ENCODE results near the gene ACTR1B.
"Not testable (repeated sequence)": the region's sequence is repeated elsewhere in the genome, so short reads cannot be mapped to it uniquely, and the experiment has no call there.

The ACTR1B gene

DNA sequence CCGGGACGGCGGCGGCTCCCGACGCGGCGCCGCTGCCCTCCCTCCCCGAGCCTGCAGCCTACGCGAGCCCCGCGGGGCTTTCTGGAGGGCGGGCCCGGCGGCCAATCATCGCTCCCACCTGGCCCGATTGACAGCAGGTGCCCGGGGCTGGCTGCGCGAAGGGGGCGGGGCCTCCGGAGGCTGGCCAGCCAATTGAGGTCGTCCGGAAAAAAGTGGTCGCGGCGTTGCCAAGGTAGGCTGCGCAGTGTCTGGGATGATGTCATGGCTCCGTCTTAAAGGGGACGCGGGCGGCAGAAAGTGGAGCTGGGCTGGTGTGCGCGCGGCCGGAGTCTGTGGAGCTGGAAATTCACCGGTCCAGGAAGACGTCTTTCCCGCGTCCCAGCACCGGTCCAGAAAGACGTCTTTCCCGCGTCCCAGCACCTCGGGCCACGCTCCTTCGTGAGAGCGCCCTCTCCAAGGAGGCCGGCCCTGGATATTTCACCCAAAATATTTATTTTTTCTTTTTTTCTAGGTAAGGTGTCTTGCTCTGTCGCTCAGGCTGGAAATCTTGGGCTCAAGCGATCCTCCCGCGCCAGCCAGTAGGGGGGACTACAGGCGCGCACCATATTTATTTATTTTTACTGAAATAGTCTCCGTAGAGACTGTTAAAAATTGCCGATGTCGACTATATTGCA, at the start of gene ACTR1B:
ACTR1B (minus strand) TSS at position 83 of the 674 bp plus-strand sequence. CDS start 154 bp downstream, outside the sequence.
- peak; percentile 100 for DNase-seq (ENCODE audit: low spot score)

DNA sequence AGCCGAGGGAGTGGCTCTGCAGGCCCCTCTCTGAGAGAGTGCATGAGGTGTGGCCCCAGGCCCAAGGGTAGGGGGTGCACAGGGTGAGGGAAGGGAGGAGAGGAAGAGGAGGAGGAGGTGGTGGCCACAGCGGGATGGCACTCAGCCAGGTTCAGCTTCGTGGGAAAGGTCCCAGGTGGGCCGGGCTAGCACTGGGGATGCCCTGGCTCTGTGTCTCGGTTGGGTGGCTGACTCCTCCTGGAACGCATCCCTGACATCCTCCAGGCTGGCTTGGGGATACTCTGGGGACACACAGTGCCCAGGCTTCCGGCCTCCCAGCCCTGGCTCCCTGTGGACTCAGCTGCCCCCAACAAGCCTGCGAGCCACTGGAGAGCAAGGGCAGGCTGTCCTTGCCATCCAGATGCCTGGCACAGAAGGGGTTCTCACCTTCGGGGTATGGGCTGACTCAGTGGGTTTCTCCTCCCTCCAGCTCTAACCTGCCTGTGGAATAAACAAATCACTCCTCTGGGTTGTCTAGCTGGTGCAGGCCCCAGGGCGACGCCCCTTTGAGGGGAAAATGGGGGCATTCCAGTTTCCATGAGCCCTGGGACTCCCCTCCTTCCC, 49.0 kb upstream of the ACTR1B start:
- DNase-seq (ENCODE audit: low spot score): no peak

DNA sequence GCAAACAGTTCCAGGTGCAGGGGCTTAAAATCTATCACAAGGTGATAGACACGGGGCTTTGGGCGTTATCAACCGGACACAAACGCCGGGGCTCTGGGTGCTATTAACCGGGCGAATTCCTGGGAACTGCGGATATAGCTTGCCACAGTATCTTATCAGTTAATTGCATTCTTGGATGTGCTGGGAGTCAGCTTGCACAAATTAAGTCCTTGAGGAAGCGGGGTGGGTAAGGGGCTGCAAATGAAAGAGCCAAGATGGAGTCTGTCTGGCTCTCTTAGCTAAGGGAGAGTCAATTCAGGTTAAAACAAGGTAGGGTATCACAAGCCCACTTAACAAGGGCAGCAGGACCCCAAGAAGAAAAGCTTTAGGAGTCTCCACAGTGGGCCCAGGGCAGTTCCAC, 48.3 kb upstream of the ACTR1B start:
- not testable (repeated sequence) for DNase-seq (ENCODE audit: low spot score)

DNA sequence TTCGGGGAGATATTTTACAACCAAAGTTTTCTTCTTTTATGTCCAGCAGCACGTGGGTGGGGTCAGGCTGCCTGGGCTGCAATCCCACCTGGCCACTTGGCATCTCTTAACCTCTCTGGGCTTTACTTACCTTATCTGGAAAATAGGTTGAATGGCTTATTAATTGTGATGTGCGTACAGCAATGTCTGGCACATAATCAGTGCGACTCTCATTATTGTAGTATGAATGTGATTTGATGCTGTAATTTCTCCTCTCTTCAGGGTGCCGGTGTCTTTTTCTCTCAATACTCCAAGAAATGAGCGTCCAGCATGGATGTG, 47.5 kb upstream of the ACTR1B start:
- no peak for DNase-seq (ENCODE audit: low spot score)

DNA sequence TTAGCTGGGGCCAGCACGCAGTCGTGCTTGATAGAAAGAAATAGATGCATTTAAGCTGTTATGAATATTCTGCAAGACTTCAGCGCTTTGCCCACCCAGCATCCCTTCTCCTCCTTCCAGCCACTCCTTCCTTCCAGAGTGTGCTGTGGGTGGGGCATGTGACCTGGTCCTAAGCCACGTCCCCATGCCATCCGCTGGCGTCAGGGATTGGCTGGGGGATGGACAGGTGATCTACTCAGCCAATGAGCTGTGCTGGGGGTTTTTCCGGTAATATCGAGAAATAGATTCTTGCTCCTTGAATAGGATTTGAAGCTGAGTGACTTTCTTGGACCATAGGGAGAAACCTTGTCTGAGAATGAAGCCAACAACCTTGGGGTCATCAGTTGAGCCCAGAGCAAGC, 44.8 kb upstream of the ACTR1B start:
- DNase-seq (ENCODE audit: low spot score): no peak

DNA sequence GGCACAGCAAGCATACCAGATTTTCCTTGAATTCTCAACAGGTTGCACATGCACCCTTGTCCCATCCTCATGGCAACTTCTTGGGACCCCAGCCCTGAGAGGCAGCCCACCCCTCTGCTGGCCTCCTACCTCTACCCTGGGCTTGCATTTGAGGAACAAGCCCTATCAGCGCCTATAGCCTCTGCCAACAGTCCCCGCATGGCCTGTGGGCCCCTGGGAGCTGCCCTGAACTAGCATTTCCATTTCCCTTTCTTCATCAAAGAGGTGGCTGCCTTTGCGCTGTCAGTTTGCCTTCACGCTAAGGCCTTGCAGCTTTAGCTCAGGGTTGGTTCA, 44.2 kb upstream of the ACTR1B start:
- DNase-seq (ENCODE audit: low spot score): no peak

DNA sequence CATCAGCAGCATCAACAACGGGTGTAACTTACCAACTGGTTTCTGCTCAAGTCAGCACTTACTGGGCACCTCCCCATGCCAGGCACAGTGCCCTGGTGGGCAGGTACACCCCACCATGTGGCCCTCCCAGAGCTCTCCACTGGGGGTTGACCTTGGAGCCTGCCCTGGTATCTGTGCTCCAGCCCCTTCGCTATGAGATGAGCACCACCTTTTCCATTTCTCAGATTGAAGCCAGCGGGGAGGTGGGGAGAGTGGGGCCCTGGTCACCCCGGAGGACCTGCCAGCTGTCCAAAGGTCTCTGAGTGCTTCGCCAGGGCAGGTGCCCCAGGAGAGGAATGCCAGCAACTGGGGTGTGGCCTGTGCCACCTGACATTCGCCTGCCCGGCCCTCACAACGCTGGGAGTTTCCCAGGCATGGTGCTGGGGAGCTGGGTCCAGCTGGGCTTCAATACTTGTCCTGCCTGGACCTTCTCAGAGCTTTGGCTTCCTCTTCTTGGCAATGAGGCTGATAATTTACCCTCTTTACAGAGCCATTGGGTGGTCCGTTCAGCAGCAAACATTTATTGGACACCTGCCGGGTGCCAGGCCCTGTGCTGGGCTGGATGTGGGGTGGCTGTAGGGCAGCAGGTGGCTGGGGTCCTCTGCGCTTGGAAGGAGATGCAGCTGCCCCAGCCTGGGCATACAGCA, 43.7 kb upstream of the ACTR1B start:
- DNase-seq (ENCODE audit: low spot score): peak; percentile 67

DNA sequence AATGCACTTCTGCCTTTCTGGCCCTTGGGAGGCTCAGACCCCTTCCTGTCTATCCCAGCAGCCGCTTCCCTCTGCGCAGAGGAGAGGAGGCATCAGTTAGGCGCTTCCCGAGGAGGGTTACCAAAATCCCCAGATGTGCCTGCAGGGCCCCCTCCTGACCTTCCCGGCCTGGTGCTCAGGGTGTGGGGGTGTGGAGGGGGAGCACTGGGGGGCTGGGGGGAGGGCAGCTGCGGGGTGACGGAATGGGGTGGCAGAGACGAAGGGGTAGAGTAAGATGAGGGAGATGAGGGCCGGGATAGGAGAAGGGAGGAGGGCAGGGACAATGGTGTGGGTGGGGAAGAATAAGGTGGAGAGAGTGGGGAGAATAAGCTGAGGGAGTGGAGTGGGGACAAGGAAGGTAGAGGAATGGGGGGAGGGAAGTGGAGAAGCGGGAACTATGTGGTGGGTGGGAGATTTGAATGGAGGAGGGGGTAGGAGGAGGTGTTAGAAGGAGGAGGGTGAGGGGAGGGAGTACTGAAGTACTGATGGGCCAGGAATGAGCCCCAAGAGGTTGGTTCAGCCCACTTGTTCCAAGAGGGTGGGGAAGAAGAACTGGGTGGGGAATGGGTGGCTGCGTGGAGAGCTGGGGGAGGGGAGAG, 43.0 kb upstream of the ACTR1B start:
- no peak for DNase-seq (ENCODE audit: low spot score)

DNA sequence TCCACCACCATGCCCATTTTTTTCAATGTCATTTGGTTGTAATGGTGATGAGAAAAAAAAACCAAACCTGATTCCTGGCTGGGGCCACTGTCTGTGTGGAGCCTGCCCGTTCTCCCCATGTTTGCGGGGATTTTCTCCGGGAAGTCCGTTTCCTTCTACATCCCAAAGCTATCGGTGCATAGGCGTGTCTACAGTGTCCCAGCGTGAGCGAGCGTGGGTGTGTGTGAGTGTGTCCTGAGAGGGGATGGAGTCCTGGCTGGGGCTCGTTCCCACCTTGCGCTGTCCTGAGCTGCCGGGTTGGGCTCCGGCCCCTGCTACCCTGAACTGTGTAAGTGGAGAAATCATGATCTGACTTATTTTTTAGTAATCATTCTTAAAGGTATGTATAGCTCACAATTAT, 42.3 kb upstream of the ACTR1B start:
- no peak for DNase-seq (ENCODE audit: low spot score)

DNA sequence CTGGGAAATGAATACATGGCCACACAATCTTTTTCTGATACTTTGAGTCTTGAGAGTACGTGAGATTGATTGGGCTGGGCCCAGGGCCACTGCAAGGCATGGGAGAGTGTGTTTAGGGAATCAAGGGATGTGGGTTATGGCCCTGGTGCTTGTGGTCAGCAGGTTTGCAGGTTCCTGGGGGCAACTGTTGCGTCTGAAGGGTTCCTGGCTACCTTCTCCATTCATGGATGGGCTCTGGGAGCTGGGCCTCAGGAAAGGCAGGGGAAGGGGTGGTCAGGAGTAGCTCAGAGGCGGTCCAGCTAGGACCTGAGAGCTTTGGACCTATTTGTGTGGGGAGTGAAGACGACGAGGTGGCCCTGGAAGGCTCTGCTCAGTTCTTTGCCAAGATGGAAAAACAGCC, 41.1 kb upstream of the ACTR1B start:
- DNase-seq (ENCODE audit: low spot score): no peak

DNA sequence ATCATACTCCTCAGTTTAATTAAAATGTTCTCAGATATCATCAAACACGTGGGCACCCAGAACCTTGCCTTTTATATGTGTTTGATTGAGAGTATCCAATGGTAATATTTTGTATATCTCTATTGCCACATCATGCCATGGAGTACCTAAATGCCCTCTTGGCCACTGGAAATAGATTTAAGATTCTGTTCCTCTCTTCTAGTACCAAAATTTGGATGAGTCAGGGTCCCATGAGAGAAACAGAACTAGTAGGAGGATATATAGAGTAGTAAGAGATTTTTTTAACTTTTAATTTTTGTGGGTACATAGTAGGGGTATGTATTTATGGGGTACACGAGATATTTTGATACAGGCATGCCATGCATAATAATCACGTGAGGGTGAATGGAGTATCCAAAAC, 39.9 kb upstream of the ACTR1B start:
- no peak for DNase-seq (ENCODE audit: low spot score)

DNA sequence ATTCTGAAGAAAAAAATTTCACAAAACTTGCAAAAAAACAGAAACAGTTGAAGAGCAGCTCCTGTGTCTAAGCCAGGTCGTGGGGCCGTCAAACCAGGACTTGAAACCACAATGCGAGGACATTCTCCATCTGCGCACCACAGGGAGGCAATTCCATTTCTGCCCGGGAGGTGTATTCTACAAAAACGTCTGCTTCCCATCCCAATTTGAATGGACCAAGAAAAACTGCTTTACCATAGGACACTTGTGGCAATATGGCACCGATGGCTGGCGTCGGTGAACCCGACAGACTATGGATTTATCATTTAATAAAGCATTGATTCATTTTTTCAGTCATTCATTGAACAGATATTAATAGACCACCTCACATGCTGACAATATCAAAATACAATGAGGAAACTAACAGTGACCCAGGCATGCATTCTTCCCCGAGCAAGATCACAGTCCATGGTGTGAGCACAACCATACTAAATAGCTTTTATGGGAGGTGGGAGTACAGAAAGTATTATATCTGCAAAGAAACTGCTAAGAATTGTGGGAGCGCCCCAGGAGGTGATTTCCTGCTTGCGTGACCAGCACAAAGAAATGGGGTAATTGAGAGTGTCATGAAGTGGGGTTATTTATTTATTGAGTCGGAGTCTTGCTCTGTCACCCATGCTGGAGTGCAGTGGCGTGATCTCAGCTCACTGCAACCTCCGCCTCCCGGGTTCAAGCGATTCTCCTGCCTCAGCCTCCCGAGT, 39.1 kb upstream of the ACTR1B start:
- DNase-seq (ENCODE audit: low spot score): no peak

DNA sequence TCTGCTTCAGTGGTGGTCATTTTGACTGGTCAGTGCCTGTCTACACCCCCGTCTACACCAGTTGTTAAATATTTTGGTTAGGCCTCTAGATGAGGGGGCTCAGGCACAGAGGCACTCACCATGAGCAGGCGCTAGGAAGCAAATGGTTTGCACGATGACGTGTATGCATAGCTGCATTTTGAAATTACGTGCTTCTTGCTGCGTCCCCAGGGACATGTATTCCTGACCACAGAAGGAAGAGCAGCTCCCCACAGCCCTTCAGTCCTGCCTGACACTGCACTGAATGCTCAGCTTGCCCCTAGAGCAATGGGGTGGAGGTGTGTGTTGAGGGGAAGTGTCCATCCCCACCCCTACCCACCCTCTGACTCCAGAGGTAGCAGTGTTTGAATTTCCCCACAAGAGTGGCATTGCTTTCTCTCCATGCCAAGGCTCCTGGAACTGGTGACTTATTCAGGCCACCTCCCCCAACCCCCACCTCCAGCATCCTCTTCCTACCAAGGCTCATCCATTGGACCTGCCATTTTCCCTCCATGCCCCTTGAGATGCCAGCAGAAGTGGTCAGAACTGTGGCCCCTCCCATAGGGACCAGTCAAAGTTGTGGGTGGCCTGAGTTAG, 38.1 kb upstream of the ACTR1B start:
- DNase-seq (ENCODE audit: low spot score): no peak

DNA sequence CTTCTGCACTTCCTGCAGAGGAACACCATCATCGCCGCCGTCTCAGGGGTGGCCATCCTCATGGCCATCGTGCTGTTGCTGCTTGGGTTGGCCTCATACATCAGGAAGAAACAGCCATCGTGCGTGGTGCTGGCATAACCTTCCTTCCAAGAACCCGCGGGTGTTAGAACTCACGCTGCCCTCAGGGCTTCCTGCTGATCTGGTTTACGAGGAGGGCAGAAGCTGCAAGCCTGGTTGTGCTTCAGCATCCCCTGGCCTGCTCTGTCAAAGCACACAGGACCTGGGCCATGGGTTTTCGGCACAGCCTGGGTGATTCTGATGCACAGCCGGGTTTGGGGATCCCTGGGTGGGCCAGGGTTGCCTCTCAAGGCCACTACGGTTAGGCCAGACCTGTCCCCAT, 37.3 kb upstream of the ACTR1B start:
- DNase-seq (ENCODE audit: low spot score): no peak

DNA sequence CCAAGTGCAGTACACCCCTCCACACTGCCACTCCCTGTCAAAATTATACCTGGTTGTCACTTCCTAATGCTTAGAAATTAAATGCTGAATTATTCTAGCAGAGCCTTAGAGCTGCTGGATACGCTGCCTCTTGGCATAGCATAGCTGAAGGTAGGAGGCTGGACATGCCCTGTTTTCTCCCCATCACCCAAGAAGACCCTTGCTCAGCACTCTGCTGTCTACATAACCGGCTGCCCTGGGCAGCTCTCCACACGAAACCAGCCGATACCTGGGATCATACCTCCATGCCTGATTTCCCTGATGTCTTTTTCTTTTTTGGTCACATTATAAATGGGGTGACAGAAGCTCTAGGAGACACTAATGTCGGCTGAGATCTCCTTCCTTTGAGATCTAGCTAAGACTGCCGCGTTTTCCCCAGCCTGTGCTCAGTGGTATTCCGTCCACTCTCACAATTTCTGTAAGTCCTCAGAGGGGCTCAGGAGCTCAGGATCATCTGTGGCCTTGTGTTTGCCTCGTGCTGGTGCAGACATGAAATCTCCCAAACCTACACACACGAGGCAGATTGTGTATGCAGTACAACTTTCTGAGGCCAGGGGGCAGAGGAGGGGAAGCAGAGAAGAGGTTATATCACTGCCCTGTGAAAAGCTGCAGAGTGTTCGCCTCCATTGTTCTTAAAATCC, 36.1 kb upstream of the ACTR1B start:
- peak; percentile 71 for DNase-seq (ENCODE audit: low spot score)

DNA sequence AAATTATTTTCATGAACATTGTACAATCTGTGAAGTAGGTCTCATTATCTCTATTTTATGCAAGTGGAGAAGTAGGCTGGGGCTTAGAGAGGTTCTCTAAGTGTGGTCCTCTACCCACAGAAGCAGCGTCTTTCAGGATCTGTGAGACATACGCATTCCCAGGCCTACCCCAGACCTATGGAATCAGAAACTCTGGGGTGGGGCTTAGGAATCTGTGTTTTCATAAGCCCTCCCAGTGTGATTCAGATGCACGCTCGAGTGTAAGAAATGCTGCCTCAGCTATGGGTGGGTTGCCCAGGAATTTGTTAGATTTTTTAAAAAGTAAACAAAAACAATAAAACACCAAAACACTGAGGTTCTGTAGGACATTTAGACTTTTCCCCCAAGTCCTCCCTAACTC, 34.7 kb upstream of the ACTR1B start:
- DNase-seq (ENCODE audit: low spot score): no peak

DNA sequence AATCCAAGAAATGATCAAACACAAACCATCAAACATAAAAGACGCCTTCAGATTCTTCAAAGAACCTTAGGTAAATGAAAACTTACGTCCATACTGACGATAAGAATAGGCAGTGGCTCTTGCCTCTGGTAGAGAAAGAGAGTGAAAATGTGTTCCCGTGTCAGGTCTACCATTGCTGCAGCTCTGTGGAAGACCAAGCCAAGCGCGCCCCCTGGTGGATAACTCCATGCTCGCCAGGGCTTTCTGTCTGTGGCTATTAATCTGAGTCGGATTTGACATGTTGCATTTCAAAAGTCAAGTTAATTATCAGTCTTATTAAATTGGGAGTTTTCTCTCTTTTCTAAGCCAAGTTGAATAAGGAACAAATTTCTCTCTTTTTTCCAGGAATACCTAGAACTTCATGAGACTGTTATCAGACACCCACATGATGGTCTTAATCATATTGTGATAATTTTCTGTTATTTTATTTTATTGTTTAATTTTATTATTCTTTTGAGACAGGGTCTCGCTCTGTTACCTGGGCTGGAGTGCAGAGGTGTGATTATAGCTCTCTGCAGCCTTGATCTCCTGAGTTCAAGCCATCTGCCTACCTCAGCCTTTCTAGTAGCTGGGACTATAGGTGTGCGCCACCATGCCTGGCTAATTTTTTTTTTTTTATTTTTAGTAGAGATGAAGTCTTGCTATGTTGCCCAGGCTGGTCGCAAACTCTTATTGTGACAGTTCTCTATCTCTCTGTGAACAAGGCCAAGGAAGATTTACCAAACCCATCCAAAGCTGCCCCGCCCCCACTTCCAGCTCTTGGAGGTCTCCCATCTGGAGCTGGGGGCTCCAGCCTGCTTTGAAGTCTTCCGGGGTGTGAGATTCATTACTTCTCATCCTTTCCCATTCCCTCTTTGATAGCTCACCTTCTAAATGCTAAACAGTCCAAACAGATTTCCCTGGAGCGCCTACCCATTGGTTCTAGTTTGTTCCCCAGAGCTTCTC, 33.7 kb upstream of the ACTR1B start:
- DNase-seq (ENCODE audit: low spot score): peak; percentile 83

DNA sequence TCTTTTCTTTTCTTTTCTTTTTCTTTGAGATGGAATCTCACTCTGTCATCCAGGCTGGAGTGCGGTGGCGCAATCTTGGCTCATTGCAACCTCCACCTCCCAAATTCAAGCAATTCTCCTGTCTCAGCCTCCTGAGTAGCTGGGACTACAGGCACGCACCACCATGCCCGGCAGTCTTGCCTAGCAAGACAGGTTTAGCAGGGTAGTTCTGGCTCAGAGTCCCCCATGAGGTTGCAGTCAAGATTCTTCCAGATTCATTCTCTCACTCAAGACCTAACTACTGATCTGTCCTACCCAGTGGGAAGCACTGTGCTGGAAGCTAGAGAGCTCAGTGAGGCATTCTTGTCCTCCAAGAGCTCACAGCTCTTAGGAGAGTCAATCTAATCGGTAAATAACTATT, 31.9 kb upstream of the ACTR1B start:
- DNase-seq (ENCODE audit: low spot score): no peak

DNA sequence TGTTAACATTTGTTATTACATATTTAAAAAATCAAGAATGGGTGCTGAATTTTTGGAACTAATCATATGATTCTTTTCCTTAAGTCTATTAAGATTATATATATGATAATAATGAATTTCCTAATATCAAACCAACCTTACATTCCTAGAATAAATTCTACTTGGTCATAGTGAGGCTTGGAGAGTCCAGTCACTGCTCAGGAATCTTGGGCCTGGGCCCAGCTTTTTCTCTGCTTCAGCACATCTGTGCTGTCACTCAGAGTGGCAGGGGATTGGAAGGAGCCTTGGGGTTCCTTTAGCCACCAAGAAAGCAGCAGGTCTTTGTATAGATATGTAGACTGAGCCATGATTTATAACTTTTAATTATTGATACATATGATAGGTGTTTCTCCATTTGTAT, 29.6 kb upstream of the ACTR1B start:
- no peak for DNase-seq (ENCODE audit: low spot score)

DNA sequence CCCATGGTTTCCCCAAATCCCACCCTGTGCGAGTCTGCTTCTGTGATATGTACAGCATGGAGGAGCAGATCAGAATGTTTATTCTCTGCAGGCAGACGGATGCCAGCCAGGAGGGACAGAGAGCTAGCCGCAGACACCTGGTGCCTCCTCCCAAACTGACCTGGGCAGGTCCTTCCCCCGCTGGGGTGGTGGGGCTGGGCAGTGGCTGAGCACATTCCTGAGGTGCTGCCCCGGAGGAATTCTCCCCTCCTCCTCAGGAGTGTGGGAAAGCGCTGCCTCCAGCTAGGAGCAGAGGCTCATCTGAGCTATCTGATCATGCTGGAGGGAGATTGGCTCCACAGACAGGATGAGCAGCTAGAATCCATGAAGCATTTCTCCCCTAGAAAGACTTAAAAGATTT, 27.3 kb upstream of the ACTR1B start:
- DNase-seq (ENCODE audit: low spot score): no peak
